ENCODE results near the gene PPFIBP1.

GRCh38 chr12:27554421-27555186 is 30.6 kb downstream of the PPFIBP1 start:
- TF ChIP-seq EP300 (IDR thresholded peaks at IDR 0.05; ENCODE audit: low read depth) (no peak), POLR2AphosphoS5 (IDR thresholded peaks at IDR 0.05) (no peak), POLR2A (IDR thresholded peaks at IDR 0.05) (no peak)
- TF ChIP-seq, protein P1, sequence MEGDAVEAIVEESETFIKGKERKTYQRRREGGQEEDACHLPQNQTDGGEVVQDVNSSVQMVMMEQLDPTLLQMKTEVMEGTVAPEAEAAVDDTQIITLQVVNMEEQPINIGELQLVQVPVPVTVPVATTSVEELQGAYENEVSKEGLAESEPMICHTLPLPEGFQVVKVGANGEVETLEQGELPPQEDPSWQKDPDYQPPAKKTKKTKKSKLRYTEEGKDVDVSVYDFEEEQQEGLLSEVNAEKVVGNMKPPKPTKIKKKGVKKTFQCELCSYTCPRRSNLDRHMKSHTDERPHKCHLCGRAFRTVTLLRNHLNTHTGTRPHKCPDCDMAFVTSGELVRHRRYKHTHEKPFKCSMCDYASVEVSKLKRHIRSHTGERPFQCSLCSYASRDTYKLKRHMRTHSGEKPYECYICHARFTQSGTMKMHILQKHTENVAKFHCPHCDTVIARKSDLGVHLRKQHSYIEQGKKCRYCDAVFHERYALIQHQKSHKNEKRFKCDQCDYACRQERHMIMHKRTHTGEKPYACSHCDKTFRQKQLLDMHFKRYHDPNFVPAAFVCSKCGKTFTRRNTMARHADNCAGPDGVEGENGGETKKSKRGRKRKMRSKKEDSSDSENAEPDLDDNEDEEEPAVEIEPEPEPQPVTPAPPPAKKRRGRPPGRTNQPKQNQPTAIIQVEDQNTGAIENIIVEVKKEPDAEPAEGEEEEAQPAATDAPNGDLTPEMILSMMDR (IDR thresholded peaks at IDR 0.05) = no peak
